ENCODE results near the gene C10orf120.

The C10orf120 gene

GRCh38 chr10:122699796-122700455 is at the start of gene C10orf120:
Gene C10orf120, minus strand, starts transcription at chr10:122699846. Its CDS starts 56 bp downstream, at chr10:122699790.
- DNase-seq: no peak

DNA sequence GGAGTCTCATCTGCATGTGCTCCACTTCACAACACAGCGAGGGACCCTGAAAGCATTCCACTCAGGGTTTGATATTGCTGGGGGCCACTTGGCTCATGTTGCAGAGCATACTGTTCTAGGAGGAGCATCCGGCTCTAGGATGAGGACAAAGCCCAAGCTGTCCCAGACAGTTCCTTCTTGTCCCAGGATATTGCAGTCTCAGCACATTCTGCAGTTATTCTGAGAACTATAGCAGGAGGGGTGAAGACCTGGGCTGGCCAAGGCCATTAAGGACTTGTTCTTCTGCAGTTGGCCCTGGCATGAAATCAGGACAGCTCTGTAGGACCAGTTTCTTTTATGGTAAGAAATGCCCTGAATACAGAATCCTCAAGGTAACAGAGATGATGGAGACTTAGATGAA is 48.9 kb upstream of the C10orf120 start:
- no peak for DNase-seq

- no peak for DNase-seq
Measured at GRCh38 chr10:122746408-122746807, 46.8 kb upstream of the C10orf120 start.

DNA sequence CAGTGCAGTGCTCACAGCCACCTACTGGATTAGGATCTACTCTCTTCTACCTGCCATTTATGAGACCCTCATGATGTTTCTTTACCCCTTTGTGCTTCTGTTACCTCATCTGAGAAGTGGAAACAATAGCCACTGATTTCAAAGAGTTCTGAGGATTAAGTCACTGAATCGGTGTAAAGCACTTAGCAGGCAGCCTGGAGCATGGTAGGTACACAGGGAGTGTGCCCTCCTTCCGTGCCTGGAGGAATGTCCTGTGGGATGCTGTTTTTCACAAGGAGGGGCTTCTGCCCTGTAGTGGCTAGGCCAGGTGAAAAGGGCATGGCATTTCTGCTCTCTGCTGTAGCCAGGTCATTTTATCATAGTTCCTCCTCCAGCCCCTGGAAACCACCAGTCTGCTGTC is 44.6 kb upstream of the C10orf120 start:
- DNase-seq: no peak

- DNase-seq: no peak
Measured at GRCh38 chr10:122740640-122741039, 41.0 kb upstream of the C10orf120 start.

GRCh38 chr10:122738031-122738430 is 38.4 kb upstream of the C10orf120 start:
- DNase-seq: no peak

- DNase-seq: no peak
Measured at GRCh38 chr10:122733931-122734665, 34.5 kb upstream of the C10orf120 start.

DNA sequence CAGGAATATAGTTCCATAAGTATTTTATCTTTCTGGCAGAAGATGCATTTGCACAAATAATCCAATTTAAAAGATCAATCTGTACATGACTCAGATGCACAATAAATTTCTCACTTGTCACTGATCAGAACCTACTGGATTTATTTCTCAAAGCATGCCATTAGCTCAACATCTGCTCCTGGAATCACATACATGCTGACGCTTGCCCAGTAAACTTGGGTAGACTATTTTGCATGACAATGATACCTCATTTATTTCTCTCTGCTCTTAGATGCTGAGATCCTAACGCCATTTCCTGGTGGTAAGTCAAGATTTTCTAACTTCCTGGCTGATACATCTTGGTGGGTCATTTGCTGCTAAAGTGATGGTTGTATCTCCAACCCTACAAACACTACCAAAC is 33.8 kb upstream of the C10orf120 start:
- no peak for DNase-seq

DNA sequence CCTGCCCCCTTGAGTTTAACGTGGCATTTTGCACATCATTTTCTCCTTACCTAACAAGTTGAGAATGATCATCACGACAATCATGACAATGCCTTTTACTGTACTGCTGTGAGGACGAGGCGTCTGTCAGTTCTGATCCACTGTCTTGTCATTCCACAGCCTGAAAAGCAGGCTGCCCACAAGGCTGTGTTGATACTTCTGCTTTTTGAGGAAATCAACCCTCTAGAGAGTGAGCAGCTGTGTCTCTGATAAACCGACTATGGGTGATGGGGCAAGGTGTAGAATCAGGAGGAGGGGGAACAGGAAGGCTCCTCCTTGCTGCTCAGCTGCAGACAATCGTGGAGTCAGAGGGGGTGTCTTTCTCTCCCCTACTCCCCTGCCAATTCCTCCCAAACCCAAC is 30.6 kb upstream of the C10orf120 start:
- no peak for DNase-seq

DNA sequence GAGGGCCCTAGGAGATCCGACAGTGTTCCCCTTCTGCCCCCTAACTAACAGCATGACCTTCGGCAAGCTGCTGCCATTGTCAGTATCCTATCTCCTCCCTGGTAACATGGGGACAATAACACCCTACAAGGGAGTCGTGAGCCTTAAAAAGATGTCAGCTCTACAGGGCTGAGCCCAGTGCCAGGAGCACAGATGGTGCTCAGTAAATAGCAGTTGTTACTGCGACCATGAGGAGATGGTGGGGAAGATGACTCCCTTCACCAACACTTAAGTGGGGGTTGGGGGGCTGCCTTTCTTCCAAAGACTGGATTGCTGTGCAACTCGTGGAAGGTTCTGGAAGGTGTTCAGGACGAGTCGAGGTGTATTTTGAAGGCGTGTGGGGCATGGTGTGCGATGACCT is 29.5 kb upstream of the C10orf120 start:
- no peak for DNase-seq

DNA sequence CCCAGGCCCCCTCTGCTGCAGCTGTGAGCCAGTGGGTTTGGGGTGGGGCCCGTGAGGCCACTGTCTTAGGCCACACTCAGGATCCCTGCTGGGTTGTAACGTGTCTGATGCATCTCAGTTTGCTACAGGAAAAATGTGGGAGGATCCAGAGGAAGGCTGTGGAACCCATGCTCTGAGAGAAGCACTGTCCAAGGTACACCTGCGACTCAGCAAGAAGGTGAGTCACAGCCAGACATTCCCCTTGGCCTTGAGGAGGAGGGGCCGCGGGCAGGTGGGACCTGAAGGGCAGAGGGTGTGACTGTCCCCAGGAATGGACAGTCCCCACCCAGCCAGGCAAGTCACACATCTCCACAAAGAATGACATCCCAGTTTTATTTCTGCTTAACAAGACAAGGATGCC is 27.8 kb upstream of the C10orf120 start:
- no peak for DNase-seq

GRCh38 chr10:122725768-122726167 is 26.1 kb upstream of the C10orf120 start:
- DNase-seq: no peak

DNA sequence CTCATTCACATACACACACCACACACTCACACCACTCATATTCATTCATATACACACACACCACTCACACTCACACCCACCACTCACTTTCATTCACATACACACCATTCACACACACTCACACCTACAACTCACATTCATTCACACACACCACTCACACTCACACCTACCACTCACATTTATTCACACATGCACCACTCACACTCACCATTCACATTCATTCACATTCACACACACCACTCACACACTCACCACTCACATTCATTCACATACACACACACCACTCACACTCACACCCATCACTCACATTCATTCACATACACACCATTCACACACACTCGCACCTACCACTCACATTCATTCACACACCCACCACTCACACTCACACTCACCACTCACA is 25.4 kb upstream of the C10orf120 start:
- no peak for DNase-seq

DNA sequence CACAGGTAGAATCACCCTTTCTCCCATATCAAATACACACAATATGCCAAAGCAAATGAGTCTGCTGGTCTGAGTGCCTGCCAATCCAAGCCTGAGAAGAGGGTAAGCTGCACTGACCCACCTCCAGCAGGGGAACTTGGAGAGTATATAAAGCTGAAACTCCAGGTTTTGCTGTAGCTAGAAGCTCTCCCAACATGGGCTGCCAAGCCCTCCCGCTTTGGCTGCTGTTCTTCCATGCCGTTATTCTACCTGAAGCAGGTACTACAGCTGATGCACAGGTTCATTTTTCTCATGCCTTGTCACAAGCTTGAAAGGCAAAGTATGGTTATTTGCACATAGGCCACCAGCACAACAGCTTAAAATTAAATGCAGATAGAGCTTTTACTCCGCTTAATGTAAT is 21.5 kb upstream of the C10orf120 start:
- DNase-seq: no peak

GRCh38 chr10:122716025-122716424 is 16.4 kb upstream of the C10orf120 start:
- no peak for DNase-seq

DNA sequence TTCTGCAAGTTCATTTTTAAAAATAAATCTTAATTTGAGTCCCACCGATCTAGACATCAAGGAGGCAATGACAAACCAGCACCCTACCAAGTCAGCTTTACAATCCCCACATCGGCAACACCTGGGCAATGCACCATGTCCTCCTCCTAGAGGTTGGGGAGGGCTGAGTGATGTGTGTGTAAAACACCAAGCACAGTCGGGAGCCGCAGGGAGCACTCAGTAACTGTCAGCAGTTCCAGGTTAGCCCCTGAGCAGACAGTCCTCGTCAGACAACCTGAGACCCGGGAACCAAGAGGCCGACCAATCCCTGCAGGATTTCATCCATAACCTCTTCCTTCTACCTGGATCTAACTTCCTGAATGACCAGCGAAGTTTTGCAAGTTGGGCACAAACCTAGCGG is 15.9 kb upstream of the C10orf120 start:
- DNase-seq: no peak

DNA sequence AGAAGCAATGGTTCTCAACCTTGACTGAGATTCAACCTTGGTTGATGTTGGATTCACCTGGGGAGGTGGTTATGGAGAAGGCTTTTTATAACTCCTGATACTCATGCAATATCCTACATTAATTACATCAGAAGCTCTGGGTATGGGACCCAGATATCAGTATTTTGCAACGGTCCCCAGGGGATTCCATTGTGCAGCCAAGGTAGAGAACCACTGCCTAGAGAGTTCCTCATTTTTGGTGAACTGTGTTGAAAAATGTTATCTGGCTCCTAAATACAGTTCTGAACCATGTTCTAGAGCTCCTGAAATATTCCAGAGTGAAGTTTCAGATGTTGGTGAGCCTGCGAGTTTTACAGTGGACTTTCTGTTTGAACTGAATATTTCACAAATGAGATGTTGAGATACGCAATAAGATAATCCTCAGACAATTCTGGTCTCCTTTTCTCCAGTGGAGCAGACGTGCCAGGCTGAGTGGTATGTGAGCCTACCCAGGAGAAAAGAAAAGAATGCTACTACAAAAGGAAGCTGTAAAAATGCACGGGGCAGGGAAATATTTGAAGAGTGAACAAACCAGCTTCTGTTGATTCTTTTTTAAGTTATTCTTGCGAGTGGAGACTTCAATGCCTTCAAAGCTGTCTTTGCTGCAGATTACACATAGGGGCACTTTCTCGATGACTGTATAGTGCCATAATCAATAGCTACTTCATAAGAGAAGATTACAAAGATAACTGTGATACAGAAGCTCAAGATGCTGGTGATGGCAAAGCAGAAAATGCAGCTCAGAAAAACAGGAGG is 13.6 kb upstream of the C10orf120 start:
- no peak for DNase-seq

DNA sequence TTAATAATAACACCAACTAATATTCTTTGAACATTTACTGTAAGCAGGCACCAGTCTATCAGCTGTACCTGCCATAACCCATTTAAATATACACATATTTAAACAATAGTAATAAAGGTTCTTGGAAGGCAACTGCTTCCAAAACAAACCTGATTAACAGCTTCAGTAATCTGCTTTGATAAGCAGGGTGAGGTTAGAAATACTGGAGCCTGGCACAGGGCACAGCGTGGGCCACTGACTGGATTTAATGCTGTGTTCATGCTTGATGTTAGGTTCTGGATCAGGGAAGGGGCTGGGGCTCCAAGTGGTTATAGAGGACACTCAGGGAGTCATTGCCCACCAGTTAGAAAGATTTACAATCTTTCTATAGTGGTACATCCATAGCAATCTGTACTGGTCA is 10.9 kb upstream of the C10orf120 start:
- DNase-seq: no peak

GRCh38 chr10:122709971-122710370 is 10.3 kb upstream of the C10orf120 start:
- DNase-seq: no peak

DNA sequence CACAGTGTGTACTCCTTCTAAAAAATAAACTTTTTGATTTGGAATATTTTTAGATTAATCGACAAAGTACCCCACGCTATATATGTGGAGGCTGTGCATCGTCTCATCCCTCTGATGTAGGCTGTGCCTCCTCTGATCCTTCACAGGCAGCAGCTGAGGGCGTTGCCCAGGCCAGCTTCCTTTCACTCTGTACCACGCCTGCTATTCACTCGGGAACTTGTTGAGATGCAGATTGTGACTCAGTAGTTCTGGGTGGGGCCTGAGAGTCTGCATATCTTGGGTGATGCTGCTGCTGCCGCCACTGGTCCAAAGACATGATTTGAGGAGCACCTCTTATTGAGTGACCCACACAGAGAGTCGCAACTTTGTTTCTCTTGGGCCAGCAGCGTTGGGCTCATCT is 7.9 kb upstream of the C10orf120 start:
- DNase-seq: no peak

DNA sequence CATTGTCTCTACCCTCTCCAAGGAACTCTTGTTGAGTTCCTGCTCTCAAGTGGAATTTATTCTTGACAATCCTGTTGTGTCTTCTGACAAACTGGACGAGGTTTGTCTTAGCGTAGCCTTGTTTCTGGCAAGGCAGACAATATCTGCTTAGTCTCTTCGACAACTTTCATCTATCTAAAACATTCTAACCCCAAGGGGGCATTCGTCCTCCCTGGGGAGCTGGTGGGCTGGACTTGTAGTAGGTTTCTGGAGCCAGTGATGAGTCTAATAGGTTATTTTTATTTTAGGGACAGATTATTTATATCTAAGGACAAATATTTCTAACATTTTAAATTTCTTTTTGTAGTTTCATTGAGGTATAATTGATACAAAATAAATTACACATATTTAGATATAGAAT is 7.3 kb upstream of the C10orf120 start:
- DNase-seq: no peak

- DNase-seq: no peak
Measured at GRCh38 chr10:122706467-122706866, 6.8 kb upstream of the C10orf120 start.

GRCh38 chr10:122703483-122704448 is 4.1 kb upstream of the C10orf120 start:
- DNase-seq: peak; percentile 64 to 73

Data from activated T-cell treated with anti-CD3 and anti-CD28 coated beads, Interleukin-2, amount 50 U/mL, for 48 hours (primary cell).